ENCODE measurements around the gene KRTCAP3.
"Not testable (repeated sequence)": the region's sequence is repeated elsewhere in the genome, so short reads cannot be mapped to it uniquely, and the experiment has no call there.

KRTCAP3 gene, protein sequence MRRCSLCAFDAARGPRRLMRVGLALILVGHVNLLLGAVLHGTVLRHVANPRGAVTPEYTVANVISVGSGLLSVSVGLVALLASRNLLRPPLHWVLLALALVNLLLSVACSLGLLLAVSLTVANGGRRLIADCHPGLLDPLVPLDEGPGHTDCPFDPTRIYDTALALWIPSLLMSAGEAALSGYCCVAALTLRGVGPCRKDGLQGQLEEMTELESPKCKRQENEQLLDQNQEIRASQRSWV

DNA sequence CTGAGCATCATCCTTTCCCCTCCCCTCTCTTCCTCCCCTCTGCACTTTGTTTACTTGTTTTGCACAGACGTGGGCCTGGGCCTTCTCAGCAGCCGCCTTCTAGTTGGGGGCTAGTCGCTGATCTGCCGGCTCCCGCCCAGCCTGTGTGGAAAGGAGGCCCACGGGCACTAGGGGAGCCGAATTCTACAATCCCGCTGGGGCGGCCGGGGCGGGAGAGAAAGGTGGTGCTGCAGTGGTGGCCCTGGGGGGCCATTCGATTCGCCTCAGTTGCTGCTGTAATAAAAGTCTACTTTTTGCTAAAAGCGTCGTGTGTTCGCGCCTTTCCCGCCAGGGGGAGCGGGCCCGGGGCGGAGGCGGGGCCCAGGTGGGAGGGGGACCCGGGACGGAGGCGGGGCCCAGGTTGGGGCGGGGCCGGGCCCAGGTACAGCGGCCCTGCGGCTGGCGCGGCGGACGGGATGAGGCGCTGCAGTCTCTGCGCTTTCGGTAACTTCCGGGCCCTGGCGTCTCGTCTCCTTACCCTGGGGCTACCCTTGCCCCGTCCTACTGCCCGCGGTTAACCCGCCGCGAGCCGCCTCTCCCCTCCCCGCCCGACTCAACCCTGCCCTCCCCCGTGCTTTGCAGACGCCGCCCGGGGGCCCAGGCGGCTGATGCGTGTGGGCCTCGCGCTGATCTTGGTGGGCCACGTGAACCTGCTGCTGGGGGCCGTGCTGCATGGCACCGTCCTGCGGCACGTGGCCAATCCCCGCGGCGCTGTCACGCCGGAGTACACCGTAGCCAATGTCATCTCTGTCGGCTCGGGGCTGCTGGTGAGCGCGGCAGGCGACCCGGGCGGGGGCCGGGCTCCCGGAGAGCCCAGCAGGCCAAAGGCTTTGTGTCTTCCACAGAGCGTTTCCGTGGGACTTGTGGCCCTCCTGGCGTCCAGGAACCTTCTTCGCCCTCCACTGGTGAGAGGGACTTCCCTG is at the start of gene KRTCAP3:
Gene KRTCAP3, plus strand, starts transcription at position 424 of the 962 bp plus-strand sequence. Its CDS starts 32 bp downstream, at position 456.
- DNase-seq, result no peak

DNA sequence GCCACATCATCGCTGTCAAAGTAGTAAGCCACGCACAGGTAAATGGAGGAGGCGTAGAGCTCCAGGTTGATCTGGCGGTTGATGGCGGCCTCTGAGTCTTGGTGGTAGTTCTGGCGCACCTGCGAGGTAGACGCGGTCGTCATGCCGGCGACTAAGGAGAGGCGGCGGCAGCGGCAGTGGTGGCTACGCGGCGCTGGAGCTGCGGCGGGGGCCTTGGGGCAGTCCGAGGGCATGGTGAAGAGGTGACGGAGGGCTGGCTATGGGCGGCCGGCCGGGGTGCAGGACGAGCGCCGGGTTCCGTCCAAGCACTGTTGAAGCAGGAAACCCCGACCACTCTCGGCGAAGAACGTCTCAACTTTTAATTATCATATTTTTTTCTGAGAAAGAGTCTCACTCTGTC is 49.0 kb upstream of the KRTCAP3 start:
- DNase-seq, result no peak

DNA sequence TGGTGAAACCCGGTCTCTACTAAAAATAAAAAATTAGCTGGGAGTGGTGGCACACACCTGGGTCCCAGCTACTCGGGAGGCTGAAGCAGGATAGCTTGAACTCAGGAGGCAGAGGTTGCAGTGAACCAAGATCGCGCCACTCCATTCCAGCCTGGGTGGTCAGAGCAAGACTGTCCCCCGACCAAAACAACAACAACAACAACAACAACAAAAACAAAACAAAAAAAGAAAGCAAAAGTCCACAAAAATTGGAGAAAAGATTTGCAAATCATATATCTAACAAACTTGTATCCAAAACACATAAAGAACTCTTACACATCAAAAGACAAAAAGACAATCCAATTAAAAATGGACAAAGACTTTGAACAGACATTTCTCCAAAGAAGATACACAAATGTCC is 43.2 kb upstream of the KRTCAP3 start:
- no peak for DNase-seq

- DNase-seq, result no peak
These were observed 41.6 kb upstream of the KRTCAP3 start for GRCh38 chr2:27400348-27401135.

- DNase-seq, result peak; percentile 35 to 46
These were observed 34.2 kb upstream of the KRTCAP3 start for GRCh38 chr2:27407798-27408491.

- peak; percentile 22 to 33 for DNase-seq
These were observed 33.4 kb upstream of the KRTCAP3 start for GRCh38 chr2:27408601-27409320.

DNA sequence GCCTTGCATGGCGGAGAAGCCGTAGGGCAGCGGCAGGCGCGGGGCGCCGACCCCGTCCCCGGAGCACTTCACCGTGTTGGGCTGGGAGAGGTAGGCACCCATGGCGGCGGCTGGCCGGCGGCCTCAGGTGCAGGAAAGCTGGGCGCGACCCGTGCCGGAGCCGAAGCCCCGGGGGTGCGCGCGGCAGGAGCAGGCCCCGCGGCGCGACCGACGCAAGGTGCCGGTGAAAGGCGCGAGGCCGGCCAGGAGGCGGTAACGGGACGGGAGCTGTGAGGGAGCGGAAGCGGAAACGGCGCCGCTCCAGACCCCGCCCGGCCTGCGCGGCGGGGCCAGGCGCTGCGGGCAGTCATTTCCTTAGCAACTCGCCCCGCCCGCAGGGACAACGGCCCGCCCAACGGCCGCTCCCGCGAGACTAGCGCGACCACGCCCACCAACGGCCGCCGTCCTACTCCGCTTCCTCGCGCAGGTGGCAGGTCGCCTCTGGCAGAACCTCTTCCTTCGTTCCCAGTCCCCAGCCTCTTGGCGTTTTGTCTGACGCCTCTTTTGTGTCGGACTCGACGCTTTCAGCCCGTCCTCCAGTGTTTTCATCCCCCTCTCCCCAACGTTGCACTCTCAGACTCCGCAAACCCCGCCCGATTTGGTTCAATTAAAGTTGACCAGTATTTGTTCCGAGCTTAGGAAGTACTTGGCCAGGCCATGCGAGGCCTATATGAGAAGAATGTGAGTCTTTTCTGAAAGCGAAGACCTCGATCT is 32.7 kb upstream of the KRTCAP3 start, which contains the start of gene PPM1G:
Gene PPM1G, minus strand, starts transcription at position 271 of the 753 bp plus-strand sequence. Its CDS starts 169 bp downstream, at position 102.
- DNase-seq, result peak; percentile 88 to 92

DNA sequence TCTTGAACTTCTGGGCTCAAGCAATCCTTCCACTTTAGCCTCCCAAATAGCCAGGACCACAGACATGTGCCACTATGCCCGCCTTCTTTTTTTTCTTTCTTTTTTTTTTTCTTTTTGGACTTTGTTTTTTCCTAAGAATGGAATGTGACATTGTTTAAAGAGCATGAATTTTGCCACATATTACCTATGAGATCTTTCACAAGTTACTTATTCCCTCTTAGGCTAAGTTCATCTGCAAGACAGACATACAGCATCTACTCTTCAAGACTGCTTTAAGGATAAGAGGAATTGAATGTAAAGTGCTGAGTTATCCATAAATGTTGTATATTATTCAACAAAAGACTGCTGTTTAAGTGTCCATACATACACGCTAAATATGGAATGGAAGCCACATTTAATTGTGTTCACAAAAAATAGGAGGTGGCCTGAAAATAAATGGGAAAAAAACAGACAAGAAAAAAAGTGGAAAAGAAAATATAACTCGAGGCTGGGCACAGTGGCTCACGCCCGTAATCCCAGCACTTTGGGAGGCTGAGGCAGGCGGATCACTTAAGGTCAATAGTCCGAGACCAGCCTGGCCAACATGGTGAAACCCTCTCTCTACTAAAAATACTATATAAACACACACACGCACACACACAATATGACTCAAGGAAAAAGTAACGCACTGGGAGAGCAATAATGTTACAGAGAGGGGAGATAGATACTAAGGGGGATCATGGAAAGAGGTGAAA is 29.6 kb upstream of the KRTCAP3 start:
- DNase-seq, result no peak

- DNase-seq, result no peak
These were observed 26.0 kb upstream of the KRTCAP3 start for GRCh38 chr2:27416151-27416550.

- no peak for DNase-seq
These were observed 21.2 kb upstream of the KRTCAP3 start for GRCh38 chr2:27420996-27421395.

DNA sequence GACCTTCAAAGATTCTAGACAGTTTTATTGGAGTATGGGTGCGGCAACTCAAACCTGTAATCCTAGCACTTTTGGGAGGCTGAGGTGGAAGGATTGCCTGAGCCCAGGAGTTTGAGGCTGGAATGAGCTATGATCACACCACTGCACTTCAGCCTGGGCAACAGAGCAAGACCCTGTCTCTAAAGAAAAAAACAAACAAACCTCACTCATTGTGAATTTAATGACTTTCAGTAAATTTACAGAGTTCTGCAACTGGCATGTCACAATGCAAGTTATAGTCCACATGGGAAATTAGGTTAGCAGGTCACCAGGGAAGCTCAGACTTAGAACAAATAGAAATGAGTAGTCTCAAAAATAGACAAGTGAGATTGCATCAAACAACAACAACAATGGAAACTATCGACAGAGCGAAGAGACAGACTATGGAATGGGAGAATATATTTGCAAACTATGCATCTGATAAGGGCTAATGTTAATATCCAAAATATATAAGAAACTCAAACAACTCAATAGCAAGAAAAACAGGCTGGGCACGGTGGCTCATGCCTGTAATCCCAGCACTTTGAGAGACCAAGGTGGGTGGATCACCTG is 20.4 kb upstream of the KRTCAP3 start:
- DNase-seq, result no peak

GRCh38 chr2:27422958-27423357 is 19.2 kb upstream of the KRTCAP3 start:
- no peak for DNase-seq

GRCh38 chr2:27425039-27425438 is 17.1 kb upstream of the KRTCAP3 start:
- not testable (repeated sequence) for DNase-seq

DNA sequence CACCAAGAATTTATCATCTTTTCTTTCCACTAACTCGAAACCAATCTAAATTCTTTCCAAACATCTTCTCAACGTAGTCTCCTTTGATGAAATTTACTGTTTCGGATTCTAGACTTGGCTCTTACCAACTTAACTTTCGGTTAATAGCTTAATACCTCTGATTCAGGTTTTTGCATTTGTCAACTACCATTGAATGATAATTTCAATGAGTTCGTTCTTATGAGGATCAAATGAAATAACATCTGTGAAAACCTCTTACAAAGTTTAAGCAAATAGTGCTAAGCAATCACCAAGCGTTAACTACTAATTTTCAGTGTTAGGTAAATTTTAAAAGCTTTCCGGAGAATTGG is 14.3 kb upstream of the KRTCAP3 start:
- no peak for DNase-seq

DNA sequence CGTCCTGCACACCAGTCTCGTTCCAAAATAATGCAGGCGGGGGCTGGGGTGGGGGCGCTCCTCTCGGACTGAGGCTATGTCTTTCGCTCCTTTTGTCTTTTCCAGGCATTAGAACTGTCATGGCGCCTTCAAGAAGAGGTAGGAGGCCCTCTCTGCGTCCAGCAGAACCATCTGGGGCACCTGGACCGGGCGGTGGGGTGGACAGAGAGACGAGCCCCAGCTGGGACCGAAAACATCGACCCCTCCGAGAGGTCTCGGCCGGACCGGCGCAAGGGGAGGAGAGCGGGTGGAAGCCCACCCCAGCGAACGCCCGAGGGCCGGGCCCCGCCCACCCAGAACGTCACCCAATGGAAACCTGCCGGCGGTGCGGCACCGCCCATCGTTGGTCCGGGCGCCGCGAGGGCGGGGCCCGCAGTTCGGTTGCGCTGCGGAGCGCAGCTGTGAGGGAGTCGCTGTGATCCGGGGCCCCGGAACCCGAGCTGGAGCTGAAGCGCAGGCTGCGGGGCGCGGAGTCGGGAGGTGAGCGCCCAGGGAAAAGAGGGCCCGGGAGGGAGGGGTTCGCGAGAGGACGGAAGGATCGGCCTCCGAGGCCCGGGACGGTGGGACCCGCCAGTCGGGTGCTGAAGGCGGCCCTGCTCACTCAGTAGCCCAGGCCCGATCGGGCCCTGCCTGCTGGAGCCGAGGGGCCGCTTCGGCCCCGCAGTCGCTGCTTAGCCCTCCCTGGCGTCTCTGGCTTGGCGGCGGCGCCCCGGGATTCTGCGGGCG is 13.8 kb upstream of the KRTCAP3 start, which contains the start of gene NRBP1:
Gene NRBP1, plus strand, starts transcription at position 419 of the 765 bp plus-strand sequence. CDS start 4,643 bp downstream, outside the sequence.
- DNase-seq, result peak; percentile 87 to 88

GRCh38 chr2:27428978-27429541 is 13.1 kb upstream of the KRTCAP3 start:
- DNase-seq, result peak; percentile 56 to 66

- DNase-seq, result no peak
These were observed 10.8 kb upstream of the KRTCAP3 start for GRCh38 chr2:27431395-27431794.

- DNase-seq, result no peak
These were observed 6.6 kb upstream of the KRTCAP3 start for GRCh38 chr2:27435628-27436027.
